Effector memory CD4-positive, alpha-beta T cell (primary cell): ENCODE results near the gene CD84.

ENCODE experiments used
- DNase-seq, 3 donors: peaks; one replicate each; pipeline ENCODE4 v3.0.0-alpha.2; 2020
- H3K27ac ChIP-seq: 2 replicates; pipeline ENCODE4 v1.7.0; 2013; ENCODE audit warnings: mild to moderate bottlenecking, low read length, moderate library complexity; ENCODE audit not compliant: insufficient read depth, poor library complexity, severe bottlenecking
- H3K27me3 ChIP-seq: replicated peaks from 2 replicates; pipeline ENCODE4 v1.7.0; 2013; ENCODE audit warnings: mild to moderate bottlenecking, low read length; ENCODE audit not compliant: insufficient read depth, control insufficient read depth, poor library complexity, severe bottlenecking
- H3K36me3 ChIP-seq: 2 replicates; pipeline ENCODE4 v1.7.0; 2013; ENCODE audit warnings: mild to moderate bottlenecking, low read length, moderate library complexity; ENCODE audit not compliant: control insufficient read depth, insufficient read depth
- H3K4me1 ChIP-seq: 2 replicates; pipeline ENCODE4 v1.7.0; 2013; ENCODE audit warnings: low read length, mild to moderate bottlenecking; ENCODE audit not compliant: control insufficient read depth, insufficient read depth, poor library complexity, severe bottlenecking
- H3K4me3 ChIP-seq: 2 replicates; pipeline ENCODE4 v1.7.0; 2013; ENCODE audit warnings: low read length, low read depth, mild to moderate bottlenecking; ENCODE audit not compliant: insufficient read depth, poor library complexity, severe bottlenecking
- H3K9me3 ChIP-seq: 2 replicates; pipeline ENCODE4 v1.7.0; 2013; ENCODE audit warnings: mild to moderate bottlenecking, low read length, moderate library complexity; ENCODE audit not compliant: control insufficient read depth

Gene CD84

GRCh38 chr1:160496334-160496733 lies 83.0 kb downstream of the CD84 start:
- Histone ChIP-seq H3K9me3 (no peaks in the 10 kb centered on the region), H3K36me3 (peaks cover 27% of the 10 kb centered on the region), H3K4me1 (no peaks in the 10 kb centered on the region), H3K27ac (no peak overlapping the region), H3K27me3 (no peaks in the 10 kb centered on the region), H3K4me3 (no peak overlapping the region)
- DNase-seq: no peak

GRCh38 chr1:160494620-160495019 lies 84.7 kb downstream of the CD84 start:
- DNase-seq: no peak
- no peaks in the 10 kb centered on the region for H3K4me1 ChIP-seq
- no peaks in the 10 kb centered on the region for H3K9me3 ChIP-seq
- H3K36me3 ChIP-seq: peaks cover 44% of the 10 kb centered on the region
- H3K27me3 ChIP-seq: no peaks in the 10 kb centered on the region
- no peak overlapping the region for H3K4me3 ChIP-seq
- H3K27ac ChIP-seq: no peak overlapping the region

- H3K36me3 ChIP-seq: peaks cover 58% of the 10 kb centered on the region
- H3K4me1 ChIP-seq: no peaks in the 10 kb centered on the region
- no peak overlapping the region for H3K27ac ChIP-seq
- no peak for DNase-seq
- no peaks in the 10 kb centered on the region for H3K9me3 ChIP-seq
- H3K4me3 ChIP-seq: no peak overlapping the region
- H3K27me3 ChIP-seq: no peaks in the 10 kb centered on the region
Measured at GRCh38 chr1:160492617-160493016, 86.7 kb downstream of the CD84 start.

- DNase-seq: no peak
- no peaks in the 10 kb centered on the region for H3K4me1 ChIP-seq
- H3K36me3 ChIP-seq: peaks cover 63% of the 10 kb centered on the region
- no peak overlapping the region for H3K27ac ChIP-seq
- no peaks in the 10 kb centered on the region for H3K9me3 ChIP-seq
- H3K4me3 ChIP-seq: no peak overlapping the region
- no peaks in the 10 kb centered on the region for H3K27me3 ChIP-seq
Measured at GRCh38 chr1:160491981-160492380, 87.3 kb downstream of the CD84 start.
